Measurements from ENCODE around the gene SUSD6.
A peak's percentile ranks its signal among the peaks of the same experiment; 100 is the strongest.

SUSD6 gene

DNA sequence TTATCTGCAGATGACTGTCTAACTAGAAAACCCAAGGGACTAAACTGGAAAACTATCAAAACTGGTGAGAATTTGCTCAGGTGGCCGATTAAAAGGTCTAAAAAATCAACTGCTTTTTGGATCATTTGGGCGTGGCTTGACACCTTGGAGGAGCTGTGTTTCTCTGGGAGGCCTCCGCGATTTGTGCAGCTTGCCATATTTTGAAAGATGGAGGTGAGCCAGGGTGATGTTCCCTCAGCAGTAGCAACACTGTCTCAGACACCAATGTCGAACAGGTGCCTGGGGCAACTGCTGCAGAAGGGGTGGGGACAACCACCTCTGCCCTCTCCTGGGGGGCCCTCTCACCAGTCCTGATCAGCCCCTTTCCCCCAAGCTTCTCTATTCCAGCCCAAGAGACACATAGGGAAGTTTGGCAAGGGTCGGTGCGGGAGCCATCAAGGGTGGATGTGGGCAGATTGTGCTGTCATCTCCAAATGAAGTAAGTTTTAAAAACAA, 40.5 kb upstream of the SUSD6 start:
- no peaks in the 10 kb centered on the region for H3K9me3 ChIP-seq (ENCODE audit: control insufficient read depth, low read length)
- H2BK15ac ChIP-seq (ENCODE audit: low read depth, poor library complexity, severe bottlenecking), result no peak overlapping the region
- H3K4me1 ChIP-seq (ENCODE audit: control insufficient read depth, insufficient read depth, low read depth, low read length), result peaks cover 22% of the 10 kb centered on the region
- no peak overlapping the region for H3K4ac ChIP-seq (ENCODE audit: low read depth in 1 of 2, low read length in 2 of 2)
- no peak overlapping the region for H2BK5ac ChIP-seq (ENCODE audit: low read depth, low read length, poor library complexity, severe bottlenecking)
- no peak overlapping the region for H3K23ac ChIP-seq (ENCODE audit: low read length in 2 of 2)
- H4K8ac ChIP-seq (ENCODE audit: low read length), result no peak overlapping the region
- WGBS, result 92% methylated on average over 7 of the region's 7 CpGs
- H2AK5ac ChIP-seq (ENCODE audit: low read length, severe bottlenecking), result no peak overlapping the region
- H4K91ac ChIP-seq (ENCODE audit: low read length), result no peak overlapping the region
- H3K36me3 ChIP-seq (ENCODE audit: control insufficient read depth in 1 of 2, insufficient read depth in 2 of 2, low read depth in 1 of 2, low read length in 2 of 2), result peaks cover 0 to 7% of the 10 kb centered on the region in 2 experiments
- H3K4me2 ChIP-seq (ENCODE audit: low read length, poor library complexity, severe bottlenecking), result no peak overlapping the region
- no peak overlapping the region for H3K18ac ChIP-seq (ENCODE audit: low read depth in 1 of 2, low read length in 2 of 2)
- H2AFZ ChIP-seq (ENCODE audit: low read depth, low read length), result no peak overlapping the region
- H3K79me1 ChIP-seq (replicated peaks; ENCODE audit: low read length, poor library complexity, severe bottlenecking), result no peaks in the 10 kb centered on the region
- no peak overlapping the region for H2BK120ac ChIP-seq (ENCODE audit: low read depth, low read length)
- H3K4me3 ChIP-seq (ENCODE audit: insufficient read depth in 1 of 2, low read depth in 1 of 2, low read length in 2 of 2), result no peak overlapping the region
- no peak overlapping the region for H2BK12ac ChIP-seq (ENCODE audit: low read length in 2 of 2)
- H3K27me3 ChIP-seq (ENCODE audit: control insufficient read depth in 1 of 2, insufficient read depth in 1 of 2, low read length in 2 of 2), result peaks cover 69 to 94% of the 10 kb centered on the region in 2 experiments
- DNase-seq, result no peak
- H3K27ac ChIP-seq (ENCODE audit: low read length, poor library complexity, severe bottlenecking), result no peak overlapping the region
- H3K9ac ChIP-seq (ENCODE audit: low read length), result no peak overlapping the region
- no peak overlapping the region for H3K14ac ChIP-seq (ENCODE audit: low read length in 2 of 2)

DNA sequence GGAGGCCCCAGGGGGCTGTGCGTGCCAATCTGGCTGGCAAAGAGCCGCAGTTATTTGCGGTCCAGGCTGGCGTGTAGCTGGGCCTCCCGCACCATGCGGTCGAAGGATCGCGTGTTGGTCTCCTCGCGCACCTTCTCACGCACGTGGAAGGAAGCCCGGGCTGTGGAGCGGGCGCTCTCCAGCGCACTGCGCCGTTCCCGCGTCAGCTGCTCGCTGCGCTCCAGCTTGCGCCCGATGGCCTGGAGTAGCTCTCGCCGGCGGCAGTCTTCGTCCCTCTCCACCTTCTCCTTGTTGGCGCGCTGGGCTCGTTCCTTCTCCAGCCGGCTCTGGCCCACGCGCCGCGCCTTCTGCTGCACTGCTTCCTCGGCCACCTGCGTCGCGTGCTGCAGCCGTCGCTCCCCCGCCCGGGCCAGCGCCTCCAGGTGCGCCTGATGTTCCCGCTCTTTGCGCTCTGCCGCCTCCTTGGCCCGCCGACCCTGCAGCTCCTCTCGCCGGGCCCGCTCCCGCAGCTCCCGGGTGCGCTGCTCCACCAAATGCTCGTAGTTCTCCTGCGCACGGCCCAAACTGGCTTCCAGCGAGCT, 39.9 kb upstream of the SUSD6 start:
- H2BK12ac ChIP-seq (ENCODE audit: low read length in 2 of 2), result no peak overlapping the region
- no peak overlapping the region for H3K14ac ChIP-seq (ENCODE audit: low read length in 2 of 2)
- H3K27me3 ChIP-seq (ENCODE audit: control insufficient read depth in 1 of 2, insufficient read depth in 1 of 2, low read length in 2 of 2), result peaks cover 71 to 94% of the 10 kb centered on the region in 2 experiments
- H4K8ac ChIP-seq (ENCODE audit: low read length), result no peak overlapping the region
- WGBS, result 29% methylated on average over 61 of the region's 62 CpGs
- H2BK5ac ChIP-seq (ENCODE audit: low read depth, low read length, poor library complexity, severe bottlenecking), result no peak overlapping the region
- peak overlapping the region; percentile 59 for H3K4me2 ChIP-seq (ENCODE audit: low read length, poor library complexity, severe bottlenecking)
- no peaks in the 10 kb centered on the region for H3K9me3 ChIP-seq (ENCODE audit: control insufficient read depth, low read length)
- no peak overlapping the region for H3K18ac ChIP-seq (ENCODE audit: low read depth in 1 of 2, low read length in 2 of 2)
- H3K23ac ChIP-seq (ENCODE audit: low read length in 2 of 2), result no peak overlapping the region
- no peak overlapping the region for H3K4ac ChIP-seq (ENCODE audit: low read depth in 1 of 2, low read length in 2 of 2)
- H3K79me1 ChIP-seq (replicated peaks; ENCODE audit: low read length, poor library complexity, severe bottlenecking), result no peaks in the 10 kb centered on the region
- no peak overlapping the region for H4K91ac ChIP-seq (ENCODE audit: low read length)
- no peak overlapping the region for H2BK120ac ChIP-seq (ENCODE audit: low read depth, low read length)
- peaks cover 0 to 7% of the 10 kb centered on the region in 2 experiments for H3K36me3 ChIP-seq (ENCODE audit: control insufficient read depth in 1 of 2, insufficient read depth in 2 of 2, low read depth in 1 of 2, low read length in 2 of 2)
- DNase-seq, result no peak
- no peak overlapping the region for H2BK15ac ChIP-seq (ENCODE audit: low read depth, poor library complexity, severe bottlenecking)
- H3K4me1 ChIP-seq (ENCODE audit: control insufficient read depth, insufficient read depth, low read depth, low read length), result peaks cover 22% of the 10 kb centered on the region
- no peak overlapping the region for H3K27ac ChIP-seq (ENCODE audit: low read length, poor library complexity, severe bottlenecking)
- peak overlapping the region in 1 of 2 experiments; percentile 53 for H3K4me3 ChIP-seq (ENCODE audit: insufficient read depth in 1 of 2, low read depth in 1 of 2, low read length in 2 of 2)
- H2AK5ac ChIP-seq (ENCODE audit: low read length, severe bottlenecking), result no peak overlapping the region
- H3K9ac ChIP-seq (ENCODE audit: low read length), result no peak overlapping the region
- no peak overlapping the region for H2AFZ ChIP-seq (ENCODE audit: low read depth, low read length)

DNA sequence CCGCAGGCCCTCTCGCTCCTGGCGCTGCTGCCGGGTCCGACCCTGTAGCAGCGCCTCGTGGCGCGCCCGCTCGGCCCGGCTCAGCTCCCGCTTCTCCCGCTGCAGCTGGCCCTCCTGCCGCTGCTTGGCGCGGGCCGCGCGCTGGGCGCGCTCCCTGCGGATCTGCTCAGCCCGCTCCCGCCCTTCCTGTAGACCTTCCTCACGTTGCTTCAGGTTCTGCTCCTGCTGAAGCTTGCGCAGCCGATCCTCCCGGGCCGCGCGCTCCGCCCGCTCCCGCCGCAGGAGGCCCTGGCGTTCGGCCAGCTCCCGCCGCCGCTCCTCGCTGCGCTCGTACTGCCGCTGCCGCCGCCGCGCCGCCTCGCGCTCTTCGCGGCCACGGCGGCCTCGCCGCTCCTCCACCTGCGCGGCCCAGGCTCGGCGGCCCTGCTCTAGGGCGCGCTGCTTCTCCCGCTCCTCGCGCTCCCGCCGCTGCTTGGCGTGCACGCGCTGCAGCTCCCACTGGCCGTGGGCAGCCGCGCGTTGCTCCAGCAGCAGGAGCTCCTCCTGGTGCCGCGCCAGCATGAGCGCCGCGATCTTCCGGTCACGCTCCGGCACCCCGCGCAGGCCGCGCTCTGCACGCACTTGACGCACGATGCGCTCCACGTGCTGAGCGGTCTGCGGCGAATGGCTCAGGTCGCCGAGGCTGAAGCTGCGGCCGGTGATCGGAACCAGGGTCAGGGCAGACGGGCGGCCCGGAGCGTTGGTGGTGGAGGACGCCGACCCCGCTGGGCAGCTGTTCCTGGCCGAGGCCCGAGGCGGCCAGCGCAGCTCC, 39.2 kb upstream of the SUSD6 start:
- no peak for DNase-seq
- H2BK15ac ChIP-seq (ENCODE audit: low read depth, poor library complexity, severe bottlenecking), result no peak overlapping the region
- H3K27ac ChIP-seq (ENCODE audit: low read length, poor library complexity, severe bottlenecking), result no peak overlapping the region
- H3K4me1 ChIP-seq (ENCODE audit: control insufficient read depth, insufficient read depth, low read depth, low read length), result peaks cover 22% of the 10 kb centered on the region
- H2AFZ ChIP-seq (ENCODE audit: low read depth, low read length), result peak overlapping the region; percentile 54
- H3K4me2 ChIP-seq (ENCODE audit: low read length, poor library complexity, severe bottlenecking), result peak overlapping the region; percentile 59
- no peak overlapping the region for H3K9ac ChIP-seq (ENCODE audit: low read length)
- H3K4me3 ChIP-seq (ENCODE audit: insufficient read depth in 1 of 2, low read depth in 1 of 2, low read length in 2 of 2), result peak overlapping the region; percentile 17 to 53
- H3K27me3 ChIP-seq (ENCODE audit: control insufficient read depth in 1 of 2, insufficient read depth in 1 of 2, low read length in 2 of 2), result peaks cover 69 to 94% of the 10 kb centered on the region in 2 experiments
- H3K79me1 ChIP-seq (replicated peaks; ENCODE audit: low read length, poor library complexity, severe bottlenecking), result no peaks in the 10 kb centered on the region
- H3K23ac ChIP-seq (ENCODE audit: low read length in 2 of 2), result no peak overlapping the region
- H3K4ac ChIP-seq (ENCODE audit: low read depth in 1 of 2, low read length in 2 of 2), result no peak overlapping the region
- H3K36me3 ChIP-seq (ENCODE audit: control insufficient read depth in 1 of 2, insufficient read depth in 2 of 2, low read depth in 1 of 2, low read length in 2 of 2), result peaks cover 0 to 7% of the 10 kb centered on the region in 2 experiments
- H2AK5ac ChIP-seq (ENCODE audit: low read length, severe bottlenecking), result no peak overlapping the region
- no peaks in the 10 kb centered on the region for H3K9me3 ChIP-seq (ENCODE audit: control insufficient read depth, low read length)
- no peak overlapping the region for H4K91ac ChIP-seq (ENCODE audit: low read length)
- H2BK5ac ChIP-seq (ENCODE audit: low read depth, low read length, poor library complexity, severe bottlenecking), result no peak overlapping the region
- no peak overlapping the region for H4K8ac ChIP-seq (ENCODE audit: low read length)
- H3K18ac ChIP-seq (ENCODE audit: low read depth in 1 of 2, low read length in 2 of 2), result no peak overlapping the region
- no peak overlapping the region for H2BK120ac ChIP-seq (ENCODE audit: low read depth, low read length)
- WGBS, result 29% methylated on average over 94 of the region's 112 CpGs
- no peak overlapping the region for H3K14ac ChIP-seq (ENCODE audit: low read length in 2 of 2)
- H2BK12ac ChIP-seq (ENCODE audit: low read length in 2 of 2), result no peak overlapping the region

DNA sequence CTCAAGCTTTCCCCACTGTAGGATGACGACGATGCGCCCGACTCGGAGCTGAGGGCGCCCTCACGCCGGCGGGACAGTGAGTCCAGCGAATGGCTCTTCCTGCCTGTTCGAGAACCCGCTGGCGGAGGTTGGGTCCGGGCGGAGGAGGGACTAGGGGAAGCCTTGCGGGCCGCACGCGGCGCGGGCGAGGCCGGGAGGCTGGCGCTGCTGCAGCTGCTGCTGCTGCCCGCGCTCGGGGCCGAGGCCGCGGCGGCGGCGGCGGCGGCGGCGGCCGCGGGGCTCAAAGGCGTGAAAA, 38.6 kb upstream of the SUSD6 start:
- 88% methylated on average over 25 of the region's 40 CpGs for WGBS
- H3K9me3 ChIP-seq (ENCODE audit: control insufficient read depth, low read length), result no peaks in the 10 kb centered on the region

More for the DNA sequence above, 38.6 kb upstream of the SUSD6 start:
- Histone ChIP-seq H3K27ac (ENCODE audit: low read length, poor library complexity, severe bottlenecking) (no peak overlapping the region), H3K4me1 (ENCODE audit: control insufficient read depth, insufficient read depth, low read depth, low read length) (peaks cover 22% of the 10 kb centered on the region), H3K18ac (ENCODE audit: low read depth in 1 of 2, low read length in 2 of 2) (no peak overlapping the region), H3K9ac (ENCODE audit: low read length) (no peak overlapping the region), H3K4me2 (ENCODE audit: low read length, poor library complexity, severe bottlenecking) (no peak overlapping the region), H4K8ac (ENCODE audit: low read length) (no peak overlapping the region), H3K36me3 (ENCODE audit: control insufficient read depth in 1 of 2, insufficient read depth in 2 of 2, low read depth in 1 of 2, low read length in 2 of 2) (peaks cover 0 to 7% of the 10 kb centered on the region in 2 experiments), H3K27me3 (ENCODE audit: control insufficient read depth in 1 of 2, insufficient read depth in 1 of 2, low read length in 2 of 2) (peaks cover 64 to 90% of the 10 kb centered on the region in 2 experiments), H3K4ac (ENCODE audit: low read depth in 1 of 2, low read length in 2 of 2) (no peak overlapping the region), H2BK12ac (ENCODE audit: low read length in 2 of 2) (no peak overlapping the region), H2BK120ac (ENCODE audit: low read depth, low read length) (no peak overlapping the region), H2AFZ (ENCODE audit: low read depth, low read length) (no peak overlapping the region), H3K14ac (ENCODE audit: low read length in 2 of 2) (no peak overlapping the region), H2BK5ac (ENCODE audit: low read depth, low read length, poor library complexity, severe bottlenecking) (no peak overlapping the region), H4K91ac (ENCODE audit: low read length) (no peak overlapping the region), H2AK5ac (ENCODE audit: low read length, severe bottlenecking) (no peak overlapping the region), H3K23ac (ENCODE audit: low read length in 2 of 2) (no peak overlapping the region), H2BK15ac (ENCODE audit: low read depth, poor library complexity, severe bottlenecking) (no peak overlapping the region), H3K79me1 (replicated peaks; ENCODE audit: low read length, poor library complexity, severe bottlenecking) (no peaks in the 10 kb centered on the region), H3K4me3 (ENCODE audit: insufficient read depth in 1 of 2, low read depth in 1 of 2, low read length in 2 of 2) (peak overlapping the region in 1 of 2 experiments; percentile 53)
- no peak for DNase-seq

Data from mesenchymal stem cell (in vitro differentiated cells and primary cell).